Bone marrow (tissue), 2 donors: ENCODE measurements around the gene AKAP13.

ENCODE experiments used
- DNase-seq, 2 donors: peaks; one replicate each; lab custom pipeline; 2025; lab: John Stamatoyannopoulos, UW

The AKAP13 gene

GRCh38 chr15:85727068-85727467 is 346.7 kb downstream of the AKAP13 start:
- no peak for DNase-seq

- peak in 1 of 2 donors; percentile 30 for DNase-seq
Measured at GRCh38 chr15:85730001-85730820, 349.8 kb downstream of the AKAP13 start.

- no peak for DNase-seq
Measured at GRCh38 chr15:85733416-85733815, 353.0 kb downstream of the AKAP13 start.

GRCh38 chr15:85737061-85737460 is 356.7 kb downstream of the AKAP13 start:
- no peak for DNase-seq

- DNase-seq: no peak
Measured at GRCh38 chr15:85741021-85741421, 360.6 kb downstream of the AKAP13 start.

GRCh38 chr15:85741662-85742061 is 361.3 kb downstream of the AKAP13 start:
- no peak for DNase-seq

GRCh38 chr15:85742186-85742821 is 361.9 kb downstream of the AKAP13 start:
- DNase-seq: no peak

GRCh38 chr15:85743392-85744055 is 363.1 kb downstream of the AKAP13 start:
- DNase-seq: no peak

- DNase-seq: no peak
Measured at GRCh38 chr15:85744579-85744978, 364.2 kb downstream of the AKAP13 start.

- DNase-seq: no peak
Measured at GRCh38 chr15:85745023-85745422, 364.6 kb downstream of the AKAP13 start.

GRCh38 chr15:85745525-85746150 is 365.2 kb downstream of the AKAP13 start:
- DNase-seq: no peak

GRCh38 chr15:85746641-85747040 is 366.2 kb downstream of the AKAP13 start:
- no peak for DNase-seq

GRCh38 chr15:85748176-85748575 is 367.8 kb downstream of the AKAP13 start:
- no peak for DNase-seq

- no peak for DNase-seq
Measured at GRCh38 chr15:85748729-85749128, 368.3 kb downstream of the AKAP13 start.

- no peak for DNase-seq
Measured at GRCh38 chr15:85749261-85750151, 369.1 kb downstream of the AKAP13 start.

GRCh38 chr15:85750319-85751290 is 370.2 kb downstream of the AKAP13 start:
- DNase-seq: no peak

- no peak for DNase-seq
Measured at GRCh38 chr15:85751291-85752123, 371.1 kb downstream of the AKAP13 start.

- no peak for DNase-seq
Measured at GRCh38 chr15:85752124-85752475, 371.7 kb downstream of the AKAP13 start.

- DNase-seq: no peak
Measured at GRCh38 chr15:85752491-85752961, 372.1 kb downstream of the AKAP13 start.
